ENCODE data around the gene GPS1.

GPS1 gene

GRCh38 chr17:82092995-82093751 lies 41.5 kb downstream of the GPS1 start:
- no peak for DNase-seq

- no peak for DNase-seq
Measured at GRCh38 chr17:82094931-82095776, 43.5 kb downstream of the GPS1 start.

GRCh38 chr17:82095777-82096708 lies 44.3 kb downstream of the GPS1 start:
- peak in 1 of 2 experiments; percentile 3 for DNase-seq

GRCh38 chr17:82096709-82097183 lies 45.0 kb downstream of the GPS1 start:
- DNase-seq: peak; percentile 1 to 5

GRCh38 chr17:82097184-82097918 lies 45.7 kb downstream of the GPS1 start:
- peak; percentile 15 to 51 for DNase-seq

GRCh38 chr17:82097919-82098168 lies 46.1 kb downstream of the GPS1 start:
- DNase-seq: peak in 1 of 2 experiments; percentile 66

GRCh38 chr17:82098169-82098938 lies 46.7 kb downstream of the GPS1 start, which contains the start of gene FASN:
Gene FASN (minus strand): TSS chr17:82098236. CDS start chr17:82096445, 1,791 bp downstream.
- DNase-seq: peak; percentile 90 to 95

GRCh38 chr17:82098939-82099763 lies 47.5 kb downstream of the GPS1 start:
- peak in 1 of 2 experiments; percentile 1 for DNase-seq

- peak in 1 of 2 experiments; percentile 6 for DNase-seq
Measured at GRCh38 chr17:82100502-82101298, 49.0 kb downstream of the GPS1 start.

GRCh38 chr17:82101301-82101715 lies 49.6 kb downstream of the GPS1 start:
- DNase-seq: peak in 1 of 2 experiments; percentile 2

GRCh38 chr17:82101767-82102679 lies 50.3 kb downstream of the GPS1 start:
- no peak for DNase-seq

GRCh38 chr17:82103553-82104451 lies 52.1 kb downstream of the GPS1 start:
- DNase-seq: no peak

- no peak for DNase-seq
Measured at GRCh38 chr17:82104797-82105416, 53.2 kb downstream of the GPS1 start.

GRCh38 chr17:82105417-82105881 lies 53.8 kb downstream of the GPS1 start:
- no peak for DNase-seq

- peak; percentile 48 to 62 for DNase-seq
Measured at GRCh38 chr17:82105882-82106687, 54.4 kb downstream of the GPS1 start.

Measured in stimulated activated CD4-positive, alpha-beta T cell treated with anti-CD3 and anti-CD28 coated beads, Interleukin-4, amount 100 ng/mL, for 4 hours (primary cell).